ENCODE data around the gene ZNF197. TPM values are rescaled to one million over a fixed set of nuclear protein-coding genes. Genes with fewer than 3 reads are reported as not detected.

ZNF197 gene
- total RNA-seq, 3 donors from 2014 or later, result 18.0 to 26.2 (median 18.4) TPM

GRCh38 chr3:44680921-44681455, 56.2 kb downstream of the ZNF197 start:
- Histone ChIP-seq H3K36me3 (no peaks in the 10 kb centered on the region), H3K9me3 (peaks cover 0 to 28% of the 10 kb centered on the region in 2 donors), H3K27ac (no peak overlapping the region), H3K4me3 (no peak overlapping the region), H3K27me3 (no peaks in the 10 kb centered on the region), H3K4me1 (no peaks in the 10 kb centered on the region)
- TF ChIP-seq POLR2AphosphoS5 (IDR thresholded peaks at IDR 0.05), result no peak
- TF ChIP-seq, protein P1, sequence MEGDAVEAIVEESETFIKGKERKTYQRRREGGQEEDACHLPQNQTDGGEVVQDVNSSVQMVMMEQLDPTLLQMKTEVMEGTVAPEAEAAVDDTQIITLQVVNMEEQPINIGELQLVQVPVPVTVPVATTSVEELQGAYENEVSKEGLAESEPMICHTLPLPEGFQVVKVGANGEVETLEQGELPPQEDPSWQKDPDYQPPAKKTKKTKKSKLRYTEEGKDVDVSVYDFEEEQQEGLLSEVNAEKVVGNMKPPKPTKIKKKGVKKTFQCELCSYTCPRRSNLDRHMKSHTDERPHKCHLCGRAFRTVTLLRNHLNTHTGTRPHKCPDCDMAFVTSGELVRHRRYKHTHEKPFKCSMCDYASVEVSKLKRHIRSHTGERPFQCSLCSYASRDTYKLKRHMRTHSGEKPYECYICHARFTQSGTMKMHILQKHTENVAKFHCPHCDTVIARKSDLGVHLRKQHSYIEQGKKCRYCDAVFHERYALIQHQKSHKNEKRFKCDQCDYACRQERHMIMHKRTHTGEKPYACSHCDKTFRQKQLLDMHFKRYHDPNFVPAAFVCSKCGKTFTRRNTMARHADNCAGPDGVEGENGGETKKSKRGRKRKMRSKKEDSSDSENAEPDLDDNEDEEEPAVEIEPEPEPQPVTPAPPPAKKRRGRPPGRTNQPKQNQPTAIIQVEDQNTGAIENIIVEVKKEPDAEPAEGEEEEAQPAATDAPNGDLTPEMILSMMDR (IDR thresholded peaks at IDR 0.05), result no peak
- no peak for TF ChIP-seq POLR2A (IDR thresholded peaks at IDR 0.05)
- intact Hi-C loops (cut with DNase I; ENCODE audit: low total_unique reads), result no loop called here
- no peak for DNase-seq (ENCODE audit: low spot score in 2 of 2)

DNA sequence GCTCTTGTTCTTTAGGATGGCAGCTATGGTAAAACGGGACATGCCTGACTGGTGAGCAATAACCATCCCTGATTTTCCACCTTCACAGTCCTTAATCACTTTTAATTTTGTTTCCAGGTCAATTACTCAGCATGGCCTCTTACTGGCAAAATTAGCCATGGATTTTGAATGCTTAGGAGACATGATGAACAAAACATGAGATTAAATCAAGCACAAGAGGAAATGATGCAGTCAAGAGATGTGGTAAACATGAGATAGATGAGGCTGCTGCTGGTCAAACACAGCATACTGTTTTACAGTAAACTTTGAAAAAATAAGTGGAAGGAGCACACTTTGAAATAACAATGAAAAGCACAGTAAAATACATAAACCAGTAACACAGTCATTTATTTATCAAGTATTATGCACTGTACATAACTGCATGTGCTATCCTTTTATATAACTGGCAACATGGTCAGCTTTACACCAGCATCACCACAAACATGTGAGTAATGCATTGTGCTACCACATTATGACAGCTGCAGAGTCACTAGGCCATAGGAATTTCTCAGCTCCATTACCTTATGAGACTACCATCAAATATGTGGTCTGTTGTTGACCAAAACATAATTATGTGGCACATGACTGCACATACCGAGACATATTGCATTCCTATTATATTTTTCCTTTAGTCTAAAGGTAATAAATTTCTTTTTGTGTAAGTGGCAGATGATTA, 57.5 kb downstream of the ZNF197 start:
- H3K27ac ChIP-seq, result no peak overlapping the region
- TF ChIP-seq POLR2AphosphoS5 (IDR thresholded peaks at IDR 0.05), result no peak
- TF ChIP-seq, protein P1 (IDR thresholded peaks at IDR 0.05), result no peak
- no peaks in the 10 kb centered on the region for H3K36me3 ChIP-seq
- H3K4me1 ChIP-seq, result no peaks in the 10 kb centered on the region
- no peak for DNase-seq (ENCODE audit: low spot score in 2 of 2)
- H3K4me3 ChIP-seq, result no peak overlapping the region
- H3K27me3 ChIP-seq, result no peaks in the 10 kb centered on the region
- peaks cover 0 to 22% of the 10 kb centered on the region in 2 donors for H3K9me3 ChIP-seq
- intact Hi-C loops (cut with DNase I; ENCODE audit: low total_unique reads), result no loop called here

GRCh38 chr3:44685128-44685800, 60.4 kb downstream of the ZNF197 start:
- Histone ChIP-seq H3K9me3 (peaks cover 0 to 22% of the 10 kb centered on the region in 2 donors), H3K27ac (peak overlapping the region in 1 of 2 donors; percentile 62), H3K4me1 (no peaks in the 10 kb centered on the region), H3K36me3 (no peaks in the 10 kb centered on the region), H3K4me3 (peak overlapping the region; percentile 73 to 84 (median 81)), H3K27me3 (peaks cover 0 to 12% of the 10 kb centered on the region in 2 donors)
- DNase-seq (ENCODE audit: low spot score in 2 of 2), result peak; percentile 42 to 61
- TF ChIP-seq POLR2AphosphoS5 (IDR thresholded peaks at IDR 0.05) (peak in 1 of 3 donors; percentile 26), POLR2A (IDR thresholded peaks at IDR 0.05) (no peak)
- intact Hi-C loops (cut with DNase I; ENCODE audit: low total_unique reads), result no loop called here

DNA sequence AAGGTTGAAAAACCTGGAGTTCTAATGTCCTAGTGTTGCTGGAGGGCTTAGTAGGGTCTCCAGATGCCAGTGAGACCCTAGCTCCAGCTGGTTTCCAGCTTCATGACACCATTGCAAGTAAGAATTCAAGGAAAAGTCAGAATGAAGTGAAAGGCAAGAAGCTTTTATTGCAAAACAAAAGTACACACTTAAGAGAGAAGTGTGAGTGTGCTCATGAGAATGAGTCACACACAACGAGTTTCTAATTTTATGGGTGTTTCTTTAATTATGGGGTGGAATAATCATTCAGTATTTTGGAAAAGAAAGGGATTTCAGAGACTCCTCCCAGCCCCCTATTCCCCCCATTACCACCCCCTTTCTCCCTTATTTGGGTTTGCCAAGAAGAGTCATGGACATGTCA, 63.1 kb downstream of the ZNF197 start:
- H3K36me3 ChIP-seq, result no peaks in the 10 kb centered on the region
- H3K4me3 ChIP-seq, result no peak overlapping the region
- H3K27ac ChIP-seq, result no peak overlapping the region
- peaks cover 0 to 12% of the 10 kb centered on the region in 2 donors for H3K9me3 ChIP-seq
- DNase-seq (ENCODE audit: low spot score in 2 of 2), result no peak
- H3K27me3 ChIP-seq, result peaks cover 0 to 16% of the 10 kb centered on the region in 2 donors
- intact Hi-C loops (cut with DNase I; ENCODE audit: low total_unique reads), result no loop called here
- no peaks in the 10 kb centered on the region for H3K4me1 ChIP-seq
- TF ChIP-seq POLR2A (IDR thresholded peaks at IDR 0.05) (no peak), POLR2AphosphoS5 (IDR thresholded peaks at IDR 0.05) (no peak)
- TF ChIP-seq, protein P1 (IDR thresholded peaks at IDR 0.05), result no peak

Other genes starting within 250 kb of the ZNF197 start
- 1 to 10 TPM; 5.8 to 8.9 (median 7.2) TPM for gene ZNF445, start 147.4 kb upstream of the ZNF197 start, total RNA-seq
- gene ZKSCAN7, start 69.8 kb upstream of the ZNF197 start, total RNA-seq, result 10 to 100 TPM in 1 of 3 donors, 1 to 10 TPM in 2; 5.2 to 11.0 (median 6.7) TPM
- gene ZNF660, start 40.1 kb upstream of the ZNF197 start, total RNA-seq, result 1 to 10 TPM; 2.0 to 4.0 (median 3.1) TPM
- 10 to 100 TPM in 2 of 3 donors, 1 to 10 TPM in 1; 8.8 to 18.7 (median 13.1) TPM for gene ZNF35, start 23.7 kb downstream of the ZNF197 start, total RNA-seq
- 1 to 10 TPM; 4.6 to 9.5 (median 6.6) TPM for gene ZNF502, start 87.6 kb downstream of the ZNF197 start, total RNA-seq
- gene ZNF501, start 104.6 kb downstream of the ZNF197 start, total RNA-seq, result 1 to 10 TPM; 4.9 to 9.1 (median 5.4) TPM
- gene KIAA1143, start 136.6 kb downstream of the ZNF197 start, total RNA-seq, result 10 to 100 TPM; 25.6 to 35.9 (median 31.5) TPM
- 1 to 10 TPM in 1 of 3 donors, under 1 TPM in 2; 0.66 to 1.1 (median 0.73) TPM for gene KIF15, start 136.8 kb downstream of the ZNF197 start, total RNA-seq
- gene TMEM42, start 236.9 kb downstream of the ZNF197 start, total RNA-seq, result 10 to 100 TPM; 12.8 to 28.6 (median 20.3) TPM
- gene TGM4, start 249.6 kb downstream of the ZNF197 start, total RNA-seq, result under 1 TPM in 1 of 3 donors, not detected in 2; 0.16 TPM